ENCODE results near the gene PTPRK.

- TF ChIP-seq, protein P1, sequence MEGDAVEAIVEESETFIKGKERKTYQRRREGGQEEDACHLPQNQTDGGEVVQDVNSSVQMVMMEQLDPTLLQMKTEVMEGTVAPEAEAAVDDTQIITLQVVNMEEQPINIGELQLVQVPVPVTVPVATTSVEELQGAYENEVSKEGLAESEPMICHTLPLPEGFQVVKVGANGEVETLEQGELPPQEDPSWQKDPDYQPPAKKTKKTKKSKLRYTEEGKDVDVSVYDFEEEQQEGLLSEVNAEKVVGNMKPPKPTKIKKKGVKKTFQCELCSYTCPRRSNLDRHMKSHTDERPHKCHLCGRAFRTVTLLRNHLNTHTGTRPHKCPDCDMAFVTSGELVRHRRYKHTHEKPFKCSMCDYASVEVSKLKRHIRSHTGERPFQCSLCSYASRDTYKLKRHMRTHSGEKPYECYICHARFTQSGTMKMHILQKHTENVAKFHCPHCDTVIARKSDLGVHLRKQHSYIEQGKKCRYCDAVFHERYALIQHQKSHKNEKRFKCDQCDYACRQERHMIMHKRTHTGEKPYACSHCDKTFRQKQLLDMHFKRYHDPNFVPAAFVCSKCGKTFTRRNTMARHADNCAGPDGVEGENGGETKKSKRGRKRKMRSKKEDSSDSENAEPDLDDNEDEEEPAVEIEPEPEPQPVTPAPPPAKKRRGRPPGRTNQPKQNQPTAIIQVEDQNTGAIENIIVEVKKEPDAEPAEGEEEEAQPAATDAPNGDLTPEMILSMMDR (IDR thresholded peaks at IDR 0.05 in 2 of 3, conservative IDR thresholded peaks at IDR 0.05 in 1 of 3; ENCODE audit: borderline replicate concordance in 1 of 3, insufficient read depth in 1 of 3, low read depth in 2 of 3, low read length in 2 of 3): no peak
- no peak for TF ChIP-seq RAD21 (IDR thresholded peaks at IDR 0.05; ENCODE audit: low read depth)
Measured at GRCh38 chr6:128070406-128070805, 450.0 kb downstream of the PTPRK start.
